Head of caudate nucleus (tissue), 42 donors: Measurements from ENCODE around the gene OR4D2.

ENCODE experiments used
- DNase-seq, 42 donors: peaks; one replicate each; pipeline versions ENCODE4 v3.0.0 to v3.0.0-alpha.2; 2020 to 2021; ENCODE audit warnings: mixed read lengths in 7 of 42
- intact Hi-C: fragments of 100-400 bp; cut with DNase I; formaldehyde crosslinking; loops from one replicate; pipeline ENCODE4 v1.15.0; 2022

The OR4D2 gene

GRCh38 chr17:58165981-58166380 lies 801 bp upstream of the OR4D2 start:
- DNase-seq: no peak
- intact Hi-C loops: no loop called here

GRCh38 chr17:58170622-58171021 lies 3.8 kb downstream of the OR4D2 start:
- no peak for DNase-seq
- intact Hi-C loops: no loop called here

GRCh38 chr17:58172369-58173071 lies 5.7 kb downstream of the OR4D2 start:
- intact Hi-C loops: no loop called here

DNA sequence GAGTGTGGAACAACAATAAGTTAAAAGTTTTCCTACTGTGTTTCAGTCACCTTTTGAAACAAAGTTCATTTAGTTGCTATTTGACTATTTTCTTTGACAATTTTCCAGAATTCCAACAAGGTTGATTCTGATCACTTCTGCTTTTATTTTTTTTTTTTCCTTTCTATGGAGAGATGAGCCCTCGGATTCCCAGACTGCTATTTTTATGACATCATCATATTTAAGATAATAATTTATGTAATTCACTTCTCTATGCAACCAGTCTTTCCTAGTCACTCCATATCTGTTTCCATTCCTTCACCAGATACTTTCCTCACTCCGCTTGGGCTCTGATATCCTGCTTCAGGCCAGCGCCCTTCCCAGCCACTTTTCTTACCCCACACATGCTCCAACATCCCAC lies 8.1 kb downstream of the OR4D2 start:
- DNase-seq: no peak
- intact Hi-C loops: no loop called here

More at GRCh38 chr17:58172369-58173071, 5.7 kb downstream of the OR4D2 start:
- peak in 13 of 42 donors; percentile 12 to 53 (median 27) for DNase-seq

DNA sequence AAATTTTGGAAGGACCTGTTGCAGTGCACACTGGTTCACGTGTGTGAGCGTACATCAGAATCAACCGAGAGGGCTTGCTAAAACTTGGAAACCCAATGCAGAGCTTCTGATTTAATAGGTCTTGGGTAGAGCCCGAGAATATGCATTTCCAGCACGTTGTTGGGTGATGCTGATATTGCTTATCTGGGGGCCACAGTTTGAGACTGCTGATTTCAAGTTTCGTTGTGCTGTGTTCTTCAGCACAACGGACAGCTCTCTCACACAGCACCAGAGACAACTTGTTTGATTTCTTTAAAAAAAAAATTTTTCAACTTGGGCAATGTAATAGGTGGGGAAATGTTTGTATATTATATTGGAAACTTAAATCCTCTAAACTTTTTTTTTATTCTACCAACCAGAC lies 9.4 kb downstream of the OR4D2 start:
- intact Hi-C loops: no loop called here
- no peak for DNase-seq

GRCh38 chr17:58181796-58182195 lies 15.0 kb downstream of the OR4D2 start:
- peak in 1 of 42 donors; percentile 22 for DNase-seq
- intact Hi-C loops: no loop called here

GRCh38 chr17:58183514-58183913 lies 16.7 kb downstream of the OR4D2 start:
- intact Hi-C loops: no loop called here
- peak in 1 of 42 donors; percentile 22 for DNase-seq

- peak in 1 of 42 donors; percentile 12 for DNase-seq
These were observed 17.7 kb downstream of the OR4D2 start for GRCh38 chr17:58184308-58184985.

DNA sequence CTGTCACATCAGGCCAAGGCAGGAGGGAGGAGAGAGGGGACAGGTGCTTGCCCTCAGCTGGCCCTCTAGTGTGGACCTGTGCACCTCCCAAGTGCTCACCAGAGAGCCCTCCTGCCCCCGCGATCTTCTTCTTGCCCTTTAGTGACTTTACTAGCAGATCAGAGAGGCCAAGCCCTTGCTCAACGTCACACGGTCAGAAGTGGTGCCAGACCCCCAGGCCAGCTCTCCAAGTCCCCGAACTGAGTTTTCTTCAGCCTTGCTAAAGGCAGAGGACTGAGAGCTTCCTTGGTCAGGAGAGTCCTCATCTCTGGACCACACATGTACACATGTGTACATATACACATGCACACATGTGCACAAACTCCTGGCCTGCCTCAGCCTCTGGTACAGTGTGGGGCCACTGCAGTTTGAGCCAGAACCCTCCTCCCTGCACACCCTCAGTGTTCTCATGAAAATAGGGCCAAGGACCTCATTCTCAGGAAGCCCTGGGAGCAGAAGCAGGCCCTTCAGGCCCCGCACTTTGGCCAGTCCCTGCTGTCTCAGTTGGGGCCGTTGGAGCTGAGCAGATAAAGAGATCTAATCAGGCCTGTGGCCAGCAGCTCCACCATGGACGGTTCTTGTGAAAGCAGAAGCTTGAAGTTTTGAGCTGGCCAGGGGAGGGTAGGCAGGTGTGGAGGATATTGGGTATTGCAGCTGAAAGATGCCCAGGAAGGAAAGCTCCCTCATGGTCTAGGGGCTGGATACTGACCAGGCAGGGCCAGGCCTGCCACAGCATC lies 18.4 kb downstream of the OR4D2 start:
- DNase-seq: peak in 1 of 42 donors; percentile 18

More at GRCh38 chr17:58184308-58184985, 17.7 kb downstream of the OR4D2 start:
- intact Hi-C loops: no loop called here

DNA sequence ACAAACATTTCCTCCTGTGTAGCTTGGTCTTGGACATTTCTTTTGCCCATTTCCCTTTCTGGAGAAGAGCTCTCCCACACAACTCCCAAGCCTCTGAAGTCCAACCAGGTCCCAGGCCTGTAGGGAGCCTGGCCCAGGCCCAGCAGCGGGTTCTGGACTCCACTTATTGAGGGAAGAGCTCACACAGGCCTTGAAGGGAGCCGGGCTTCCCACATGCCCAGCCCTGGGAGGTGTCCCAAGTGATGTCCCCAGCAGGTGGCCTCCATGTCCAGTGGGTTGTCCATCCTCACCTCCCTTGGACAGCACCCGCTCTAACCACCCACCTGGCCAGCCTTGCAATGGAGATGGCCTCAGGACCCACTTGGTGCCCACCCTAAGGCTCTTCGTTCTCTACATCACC lies 19.8 kb downstream of the OR4D2 start:
- intact Hi-C loops: no loop called here

More for the DNA sequence above, 18.4 kb downstream of the OR4D2 start:
- intact Hi-C loops: no loop called here

GRCh38 chr17:58187063-58187462 lies 20.3 kb downstream of the OR4D2 start:
- intact Hi-C loops: no loop called here
- no peak for DNase-seq

More for the DNA sequence above, 19.8 kb downstream of the OR4D2 start:
- no peak for DNase-seq

DNA sequence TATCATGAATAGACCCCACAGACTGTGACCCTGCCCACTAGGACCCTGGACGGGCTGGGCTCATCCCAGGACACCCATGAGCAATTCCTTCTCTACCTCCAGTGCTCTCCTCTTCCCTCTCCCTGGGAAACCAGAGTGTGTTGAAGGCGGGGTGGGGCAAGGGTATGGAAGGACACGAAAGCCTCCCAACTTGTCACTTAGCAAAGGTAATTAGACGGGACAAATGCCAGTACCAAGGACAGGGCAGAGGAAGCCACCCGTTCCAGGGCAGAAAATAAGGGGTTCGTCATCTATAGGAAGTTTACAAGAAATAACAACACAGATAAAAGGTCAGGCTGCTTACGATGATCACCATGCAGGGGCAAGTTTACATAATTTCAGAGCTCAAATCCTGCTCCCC lies 20.9 kb downstream of the OR4D2 start:
- DNase-seq: no peak
- intact Hi-C loops: no loop called here

DNA sequence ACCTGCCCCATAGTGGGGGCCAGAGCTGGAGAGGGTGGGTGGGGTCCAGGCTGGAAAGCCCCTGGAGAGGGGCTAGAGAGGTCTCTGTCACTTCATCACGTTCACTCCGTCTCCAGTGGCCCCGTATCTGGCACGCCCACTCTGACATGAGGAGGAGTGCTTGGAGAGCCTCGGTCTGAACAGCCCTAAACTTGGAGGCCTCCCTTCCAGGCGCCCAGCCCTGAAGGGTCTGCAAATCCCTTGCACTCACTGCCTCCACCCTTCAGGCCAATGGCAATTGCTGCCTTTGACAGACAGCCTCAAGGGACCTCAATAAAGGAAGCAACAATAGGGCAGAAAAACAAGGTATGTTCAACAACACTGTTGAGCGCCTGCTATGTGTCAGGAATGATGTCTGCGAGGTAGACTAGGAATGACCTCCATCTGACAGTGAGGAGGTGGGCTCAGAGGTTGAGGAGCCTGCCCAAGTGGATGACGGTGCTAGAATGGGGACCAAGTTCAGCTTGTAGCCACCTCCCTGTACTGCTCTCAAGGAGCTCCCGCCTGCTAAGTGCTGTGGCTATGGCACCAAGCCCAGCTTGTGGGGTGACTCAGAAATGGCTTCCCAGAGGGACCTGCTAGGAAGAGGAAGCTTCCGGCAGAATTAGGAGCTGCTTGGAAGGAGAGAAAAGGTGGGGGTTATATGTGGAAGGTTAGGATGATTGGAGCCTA lies 22.8 kb downstream of the OR4D2 start:
- DNase-seq: peak in 2 of 42 donors; percentile 22 to 42
- intact Hi-C loops: no loop called here

DNA sequence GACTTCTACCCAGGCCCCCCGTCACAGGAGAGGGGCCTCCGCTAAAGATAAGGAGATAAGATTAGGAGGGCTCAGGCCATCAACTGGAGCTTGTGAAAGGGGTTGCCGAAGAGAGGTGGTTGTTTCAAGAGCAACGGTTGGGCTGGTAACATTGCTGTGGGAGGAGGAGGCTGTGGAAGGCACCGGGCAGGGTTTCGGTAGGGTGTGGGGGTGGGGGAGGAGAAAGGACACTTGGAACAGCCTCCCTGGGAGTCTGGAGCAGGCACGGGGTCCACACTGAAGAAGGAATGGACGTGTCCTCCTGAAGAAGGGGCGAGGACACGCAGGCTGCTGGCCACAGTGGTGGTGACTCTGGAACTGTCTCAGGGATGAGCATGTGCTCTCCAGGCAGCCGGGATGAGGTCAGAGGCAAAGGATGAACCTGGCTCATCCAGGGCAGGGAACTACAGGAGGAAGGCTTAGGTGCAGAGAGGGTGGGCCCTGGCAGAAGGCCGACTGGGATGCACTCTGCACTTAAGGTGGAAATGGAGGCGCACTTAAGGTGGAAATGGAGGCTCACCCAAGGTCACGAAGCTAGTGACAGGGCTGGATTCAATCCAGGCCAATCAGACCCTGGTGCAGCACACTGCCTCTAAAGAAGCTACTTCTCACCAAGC lies 24.6 kb downstream of the OR4D2 start:
- no peak for DNase-seq
- intact Hi-C loops: no loop called here

DNA sequence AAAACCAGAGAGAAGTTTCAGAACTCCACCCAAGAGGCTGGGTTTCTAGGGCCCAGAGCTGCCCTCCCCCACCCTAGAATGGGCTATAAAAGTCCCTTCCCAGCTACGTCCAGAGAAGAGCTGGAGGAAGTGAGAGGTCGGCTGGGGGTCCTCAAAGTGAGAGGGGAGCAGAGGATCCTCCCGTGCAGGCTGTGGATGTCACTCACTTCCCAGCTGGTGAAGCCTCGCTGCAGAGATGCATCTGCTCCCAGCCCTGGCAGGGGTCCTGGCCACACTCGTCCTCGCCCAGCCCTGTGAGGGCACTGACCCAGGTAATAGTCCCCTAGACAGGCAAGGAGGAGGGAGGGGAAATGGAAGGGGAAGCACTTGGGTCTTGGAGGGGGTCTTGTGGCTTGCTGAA lies 25.8 kb downstream of the OR4D2 start, which contains the start of gene EPX:
TSS of gene EPX (plus strand) at position 115 of the 400 bp plus-strand sequence. CDS start at position 236, 121 bp downstream.
- no peak for DNase-seq
- intact Hi-C loops: no loop called here

DNA sequence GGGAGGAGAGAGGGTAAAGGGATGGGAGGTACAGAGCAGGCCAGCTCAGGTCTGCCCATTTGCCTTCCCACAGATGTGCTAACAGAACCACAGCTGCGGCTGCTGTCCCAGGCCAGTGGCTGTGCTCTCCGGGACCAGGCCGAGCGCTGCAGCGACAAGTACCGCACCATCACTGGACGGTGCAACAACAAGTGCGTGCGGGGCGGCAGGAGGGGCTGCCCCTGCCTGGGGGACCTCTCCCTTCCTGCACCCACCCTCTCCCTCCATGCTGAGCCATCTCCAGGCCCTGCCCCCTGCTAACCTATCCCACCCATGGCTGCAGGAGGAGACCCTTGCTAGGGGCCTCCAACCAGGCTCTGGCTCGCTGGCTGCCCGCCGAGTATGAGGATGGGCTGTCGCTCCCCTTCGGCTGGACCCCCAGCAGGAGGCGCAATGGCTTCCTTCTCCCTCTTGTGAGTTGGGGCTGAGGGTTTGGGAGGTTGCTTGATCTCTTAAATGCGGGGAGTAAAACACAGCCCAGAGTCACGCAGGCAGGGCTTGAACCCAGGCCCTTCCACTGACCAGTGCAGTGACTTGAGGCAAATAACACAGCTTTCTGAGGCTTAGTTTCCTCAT lies 27.0 kb downstream of the OR4D2 start:
- intact Hi-C loops: no loop called here
- no peak for DNase-seq

- intact Hi-C loops: no loop called here
- no peak for DNase-seq
These were observed 28.8 kb downstream of the OR4D2 start for GRCh38 chr17:58195518-58196123.

GRCh38 chr17:58196610-58197009 lies 29.8 kb downstream of the OR4D2 start:
- intact Hi-C loops: no loop called here

More at GRCh38 chr17:58196610-58197009, 29.8 kb downstream of the OR4D2 start:
- DNase-seq: no peak
